DOHH2 (cell line): ENCODE results near the gene NT5C1B.

ENCODE experiments used
- H3F3A ChIP-seq: fragments of 200-600 bp; sonication (generic), shearing (Covaris generic); 2 replicates; pipeline ENCODE4 v1.6.0; 2016; ENCODE audit warnings: antibody characterized with exemption, mild to moderate bottlenecking; ENCODE audit not compliant: control insufficient read depth, insufficient read depth
- H3K27ac ChIP-seq: fragments of 200-600 bp; sonication (generic); 2 replicates; pipeline ENCODE4 v1.5.1; 2014; ENCODE audit warnings: low read depth, mild to moderate bottlenecking, low read length, moderate library complexity
- H3K27me3 ChIP-seq: fragments of 200-600 bp; sonication (generic); 2 replicates; pipeline ENCODE4 v1.6.1; 2014; ENCODE audit warnings: mild to moderate bottlenecking, low read length, mixed read lengths; ENCODE audit not compliant: control insufficient read depth
- H3K36me3 ChIP-seq: fragments of 200-600 bp; sonication (generic); 2 replicates; pipeline ENCODE4 v1.6.1; 2014; ENCODE audit warnings: mild to moderate bottlenecking, low read length, moderate library complexity, mixed read lengths; ENCODE audit not compliant: control insufficient read depth
- H3K4me1 ChIP-seq: fragments of 200-600 bp; sonication (generic); 2 replicates; pipeline ENCODE4 v1.6.1; 2014; ENCODE audit warnings: mild to moderate bottlenecking, low read length, mixed read lengths; ENCODE audit not compliant: control insufficient read depth
- H3K4me2 ChIP-seq: fragments of 200-600 bp; sonication (generic); 2 replicates; pipeline ENCODE4 v1.6.0; 2014; ENCODE audit warnings: mild to moderate bottlenecking, low read length, moderate library complexity
- H3K4me3 ChIP-seq: fragments of 200-600 bp; sonication (generic); 2 replicates; pipeline ENCODE4 v1.5.1; 2014; ENCODE audit warnings: mild to moderate bottlenecking, low read length, mixed read lengths
- H3K79me2 ChIP-seq: fragments of 200-600 bp; sonication (generic); 2 replicates; pipeline ENCODE4 v1.6.1; 2014; ENCODE audit warnings: mild to moderate bottlenecking, low read length, mixed read lengths; ENCODE audit not compliant: control insufficient read depth
- H3K9me2 ChIP-seq: fragments of 200-600 bp; sonication (generic); replicated peaks from 2 replicates; pipeline ENCODE4 v1.6.1; 2014; ENCODE audit warnings: mild to moderate bottlenecking, low read length, mixed read lengths; ENCODE audit not compliant: control insufficient read depth
- H3K9me3 ChIP-seq: fragments of 200-600 bp; sonication (generic); 2 replicates; pipeline ENCODE4 v1.6.1; 2014; ENCODE audit warnings: antibody characterized with exemption, low read length, mixed read lengths; ENCODE audit not compliant: control insufficient read depth, insufficient read depth
- H4K20me1 ChIP-seq: fragments of 200-600 bp; sonication (generic); 2 replicates; pipeline ENCODE4 v1.6.0; 2014; ENCODE audit warnings: low read depth, mild to moderate bottlenecking, antibody characterized with exemption, low read length, moderate library complexity; ENCODE audit not compliant: control insufficient read depth, insufficient read depth
- EZH2phosphoT487 ChIP-seq: fragments of 200-600 bp; sonication (generic); IDR thresholded peaks from 2 replicates; pipeline ENCODE4 v1.6.1; 2017; ENCODE audit warnings: borderline replicate concordance, mild to moderate bottlenecking, antibody characterized with exemption, low read length, moderate library complexity, mixed read lengths
- TF ChIP-seq, protein P1 (sequence below): fragments of 200-600 bp; sonication (generic); IDR thresholded peaks from one replicate; pipeline ENCODE4 v1.5.1; 2014; ENCODE audit warnings: antibody characterized with exemption, mild to moderate bottlenecking, low read depth, low read length; ENCODE audit not compliant: poor library complexity, severe bottlenecking

NT5C1B gene

DNA sequence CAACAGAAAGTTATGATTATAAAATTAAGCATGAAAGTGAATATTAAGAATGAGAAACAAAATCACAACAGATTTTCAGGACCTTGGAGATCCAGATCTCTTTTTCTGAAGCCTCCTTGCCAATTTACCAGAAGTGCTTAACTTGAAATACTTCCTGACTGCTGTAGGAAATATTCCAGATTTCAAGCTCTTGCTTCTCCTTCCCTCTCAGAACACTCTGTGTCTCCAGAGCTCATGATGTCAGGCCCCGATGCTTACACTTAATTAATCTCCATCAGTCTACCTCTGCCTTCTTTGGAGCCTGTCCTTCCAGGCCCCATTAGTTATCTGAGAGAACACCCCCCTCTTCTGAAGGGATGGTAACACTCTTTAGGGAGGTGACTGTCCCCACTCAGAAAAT, 20.7 kb upstream of the NT5C1B start:
- Histone ChIP-seq H3K27ac (no peak overlapping the region), H3K9me3 (no peaks in the 10 kb centered on the region), H3K36me3 (no peaks in the 10 kb centered on the region), H3K27me3 (peaks cover 2% of the 10 kb centered on the region; the same call in 1 of the 2 replicates), H4K20me1 (no peaks in the 10 kb centered on the region), H3K4me2 (no peak overlapping the region), H3F3A (no peaks in the 10 kb centered on the region), H3K9me2 (no peaks in the 10 kb centered on the region), H3K4me1 (no peaks in the 10 kb centered on the region), H3K4me3 (no peak overlapping the region), H3K79me2 (no peaks in the 10 kb centered on the region)
- TF ChIP-seq, protein P1, sequence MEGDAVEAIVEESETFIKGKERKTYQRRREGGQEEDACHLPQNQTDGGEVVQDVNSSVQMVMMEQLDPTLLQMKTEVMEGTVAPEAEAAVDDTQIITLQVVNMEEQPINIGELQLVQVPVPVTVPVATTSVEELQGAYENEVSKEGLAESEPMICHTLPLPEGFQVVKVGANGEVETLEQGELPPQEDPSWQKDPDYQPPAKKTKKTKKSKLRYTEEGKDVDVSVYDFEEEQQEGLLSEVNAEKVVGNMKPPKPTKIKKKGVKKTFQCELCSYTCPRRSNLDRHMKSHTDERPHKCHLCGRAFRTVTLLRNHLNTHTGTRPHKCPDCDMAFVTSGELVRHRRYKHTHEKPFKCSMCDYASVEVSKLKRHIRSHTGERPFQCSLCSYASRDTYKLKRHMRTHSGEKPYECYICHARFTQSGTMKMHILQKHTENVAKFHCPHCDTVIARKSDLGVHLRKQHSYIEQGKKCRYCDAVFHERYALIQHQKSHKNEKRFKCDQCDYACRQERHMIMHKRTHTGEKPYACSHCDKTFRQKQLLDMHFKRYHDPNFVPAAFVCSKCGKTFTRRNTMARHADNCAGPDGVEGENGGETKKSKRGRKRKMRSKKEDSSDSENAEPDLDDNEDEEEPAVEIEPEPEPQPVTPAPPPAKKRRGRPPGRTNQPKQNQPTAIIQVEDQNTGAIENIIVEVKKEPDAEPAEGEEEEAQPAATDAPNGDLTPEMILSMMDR = no peak
- no peak for TF ChIP-seq EZH2phosphoT487

- H4K20me1 ChIP-seq = no peaks in the 10 kb centered on the region
- TF ChIP-seq, protein P1 = no peak
- no peak for TF ChIP-seq EZH2phosphoT487
- H3K4me1 ChIP-seq = peaks cover 6% of the 10 kb centered on the region
- no peaks in the 10 kb centered on the region for H3K9me3 ChIP-seq
- H3K27me3 ChIP-seq = peaks cover 2% of the 10 kb centered on the region; the same call in 1 of the 2 replicates
- no peak overlapping the region for H3K27ac ChIP-seq
- H3K9me2 ChIP-seq = no peaks in the 10 kb centered on the region
- no peaks in the 10 kb centered on the region for H3K79me2 ChIP-seq
- no peak overlapping the region for H3K4me3 ChIP-seq
- no peaks in the 10 kb centered on the region for H3F3A ChIP-seq
- H3K4me2 ChIP-seq = no peak overlapping the region
- H3K36me3 ChIP-seq = no peaks in the 10 kb centered on the region
Measured at GRCh38 chr2:18605115-18605514, 15.7 kb upstream of the NT5C1B start.

GRCh38 chr2:18604531-18604885, 15.1 kb upstream of the NT5C1B start:
- Histone ChIP-seq H3K9me2 (no peaks in the 10 kb centered on the region), H3K79me2 (no peaks in the 10 kb centered on the region), H3F3A (no peaks in the 10 kb centered on the region), H3K4me3 (no peak overlapping the region), H3K36me3 (no peaks in the 10 kb centered on the region), H3K27me3 (peaks cover 2% of the 10 kb centered on the region; the same call in 1 of the 2 replicates), H3K27ac (no peak overlapping the region), H3K4me1 (peaks cover 10% of the 10 kb centered on the region), H3K4me2 (no peak overlapping the region), H3K9me3 (no peaks in the 10 kb centered on the region), H4K20me1 (no peaks in the 10 kb centered on the region)
- TF ChIP-seq, protein P1 = no peak
- TF ChIP-seq EZH2phosphoT487 = no peak
